HUES48 (cell line): ENCODE results near the gene CXXC1.
A peak's percentile ranks its signal among the peaks of the same experiment; 100 is the strongest.

Experiments used
- H3K27ac ChIP-seq: one replicate; pipeline ENCODE4 v1.7.0; 2013; ENCODE audit warnings: low read depth, low read length, inconsistent platforms
- H3K27me3 ChIP-seq: 2 replicates; pipeline ENCODE4 v1.6.1; 2013; ENCODE audit warnings: mild to moderate bottlenecking, low read length; ENCODE audit not compliant: control insufficient read depth, insufficient read depth
- H3K36me3 ChIP-seq: 2 replicates; pipeline ENCODE4 v1.6.1; 2013; ENCODE audit warnings: low read length; ENCODE audit not compliant: control insufficient read depth, insufficient read depth
- H3K4me1 ChIP-seq: 2 replicates; pipeline ENCODE4 v1.6.1; 2013; ENCODE audit warnings: mild to moderate bottlenecking, low read length; ENCODE audit not compliant: control insufficient read depth, insufficient read depth
- H3K4me3 ChIP-seq: 2 replicates; pipeline ENCODE4 v1.5.1; 2013; ENCODE audit warnings: mild to moderate bottlenecking, low read depth, low read length
- H3K9ac ChIP-seq: 2 replicates; pipeline ENCODE4 v1.6.1; 2013; ENCODE audit warnings: mild to moderate bottlenecking, low read depth, low read length, moderate library complexity
- H3K9me3 ChIP-seq: 2 replicates; pipeline ENCODE4 v1.6.1; 2013; ENCODE audit warnings: low read length; ENCODE audit not compliant: control insufficient read depth, insufficient read depth

Gene CXXC1

DNA sequence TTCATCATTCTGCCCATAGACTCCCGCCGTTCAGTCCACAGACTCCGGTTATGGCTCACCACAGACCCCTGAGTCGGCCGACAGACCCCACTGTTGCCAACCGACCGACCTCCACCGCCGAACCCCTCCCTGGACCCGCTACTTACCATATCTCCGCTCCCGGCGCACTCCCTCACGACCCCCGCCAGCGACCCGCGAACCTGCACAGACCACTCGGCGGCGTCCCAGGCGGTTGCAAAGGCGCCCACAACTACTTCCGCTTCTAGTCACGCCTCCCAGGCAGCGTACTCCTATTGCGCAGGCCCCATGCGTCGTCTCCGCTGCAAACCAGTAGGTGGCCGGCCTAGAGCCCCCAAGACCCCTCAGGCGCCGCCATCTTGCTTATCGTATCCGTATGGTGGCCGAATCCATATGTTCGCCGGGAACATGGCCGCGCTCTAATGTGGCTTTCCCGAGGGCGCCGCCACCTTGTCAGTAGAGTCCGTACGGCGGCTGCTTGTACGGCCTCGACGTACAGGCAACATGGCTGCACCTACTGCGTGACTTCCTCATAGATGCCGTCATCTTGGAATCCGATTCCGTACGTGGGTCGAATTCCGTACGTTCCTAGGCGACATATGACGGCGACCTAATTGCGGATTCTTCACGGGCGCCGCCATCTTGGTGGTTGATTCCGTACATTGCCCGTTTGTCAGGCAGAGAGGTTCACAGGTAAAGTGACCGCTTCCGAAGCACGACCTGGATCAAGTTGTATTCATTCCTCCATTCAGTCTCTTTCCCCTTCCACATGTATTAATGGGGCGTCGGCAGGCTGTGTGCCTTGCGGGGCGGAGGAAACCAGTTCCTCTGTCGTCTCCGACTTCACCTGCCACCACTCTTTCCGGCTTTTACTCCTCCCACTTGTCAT, at the start of gene CXXC1:
Gene CXXC1 (minus strand): TSS at position 252 of the 907 bp plus-strand sequence. CDS start 103 bp downstream, at position 149.
- Histone ChIP-seq H3K27ac (no peak within 1 kb of the TSS), H3K36me3 (peaks cover 30% of the 10 kb centered on the region), H3K27me3 (no peaks in the 10 kb centered on the region), H3K9me3 (no peaks in the 10 kb centered on the region), H3K4me1 (no peaks in the 10 kb centered on the region), H3K9ac (peak within 1 kb of the TSS; percentile 20; the same call in 1 of the 2 replicates), H3K4me3 (peak within 1 kb of the TSS; percentile 99)

GRCh38 chr18:50334546-50335152, 47.2 kb upstream of the CXXC1 start:
- Histone ChIP-seq H3K4me3 (no peak overlapping the region), H3K27me3 (no peaks in the 10 kb centered on the region), H3K9me3 (no peaks in the 10 kb centered on the region), H3K27ac (no peak overlapping the region), H3K9ac (no peak overlapping the region), H3K36me3 (no peaks in the 10 kb centered on the region), H3K4me1 (no peaks in the 10 kb centered on the region)

DNA sequence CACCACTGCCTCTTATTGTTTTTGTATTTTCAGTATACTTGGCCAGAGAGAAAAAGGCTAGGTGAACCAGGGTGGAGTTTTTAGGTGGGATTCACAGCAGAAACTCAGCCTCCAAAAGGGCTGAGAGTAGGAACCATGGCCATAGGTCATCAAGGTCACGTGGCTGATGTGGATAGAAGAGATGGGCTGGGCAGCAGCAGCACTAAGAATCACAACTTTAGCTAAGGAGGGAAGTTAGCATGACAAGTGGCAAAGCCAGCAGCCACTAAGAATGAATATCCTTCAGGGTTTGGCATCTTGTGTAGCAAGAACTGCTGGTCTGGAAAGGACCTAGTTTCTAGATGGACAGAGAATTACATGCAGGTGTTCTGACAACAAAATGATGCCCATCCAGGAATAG, 44.2 kb upstream of the CXXC1 start:
- Histone ChIP-seq H3K27ac (no peak overlapping the region), H3K27me3 (no peaks in the 10 kb centered on the region), H3K9ac (no peak overlapping the region), H3K4me1 (no peaks in the 10 kb centered on the region), H3K9me3 (no peaks in the 10 kb centered on the region), H3K4me3 (no peak overlapping the region), H3K36me3 (no peaks in the 10 kb centered on the region)

GRCh38 chr18:50330176-50330575, 42.7 kb upstream of the CXXC1 start:
- Histone ChIP-seq H3K9ac (no peak overlapping the region), H3K27ac (no peak overlapping the region), H3K4me1 (no peaks in the 10 kb centered on the region), H3K27me3 (no peaks in the 10 kb centered on the region), H3K9me3 (no peaks in the 10 kb centered on the region), H3K36me3 (no peaks in the 10 kb centered on the region), H3K4me3 (no peak overlapping the region)

DNA sequence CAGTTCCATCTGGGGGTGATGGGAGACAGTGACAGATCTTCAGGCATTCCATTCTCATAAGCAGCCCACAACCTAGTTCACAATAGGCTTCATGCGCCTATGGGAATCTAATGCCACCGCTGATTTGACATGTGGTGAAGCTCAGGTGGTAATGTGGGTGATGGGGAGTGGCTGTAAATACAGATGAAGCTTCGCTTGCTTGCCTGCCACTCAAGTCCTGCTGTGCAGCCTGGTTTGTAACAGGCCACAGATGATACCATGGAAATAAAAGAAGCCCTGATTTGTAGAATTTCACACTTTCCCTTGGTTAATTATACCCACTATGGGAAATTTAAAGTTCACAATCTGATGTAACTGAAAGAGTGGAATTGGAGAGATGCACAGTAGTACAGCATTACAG, 40.5 kb upstream of the CXXC1 start:
- H3K27ac ChIP-seq: no peak overlapping the region

DNA sequence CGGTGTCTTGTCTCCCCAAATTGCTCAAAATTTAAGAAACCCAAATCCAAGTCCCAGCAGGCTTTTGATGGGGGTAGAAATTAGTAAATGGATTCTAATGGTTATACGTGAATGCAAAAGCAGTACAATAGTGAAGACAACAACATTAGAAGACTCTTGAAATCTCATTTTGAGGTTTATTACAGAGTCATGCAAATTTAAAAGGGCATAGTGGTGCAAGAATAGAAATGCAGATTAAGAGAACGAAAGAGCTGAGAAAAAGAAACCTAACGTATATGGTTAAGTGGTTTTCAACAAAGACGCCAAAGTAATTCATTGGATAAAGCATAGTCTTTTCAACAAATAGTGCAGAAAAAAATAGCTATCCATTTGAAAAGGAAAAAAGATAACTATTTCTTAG, 33.2 kb upstream of the CXXC1 start:
- H3K9me3 ChIP-seq: no peaks in the 10 kb centered on the region
- no peak overlapping the region for H3K27ac ChIP-seq
- H3K4me1 ChIP-seq: peaks cover 15% of the 10 kb centered on the region
- no peaks in the 10 kb centered on the region for H3K36me3 ChIP-seq
- no peaks in the 10 kb centered on the region for H3K27me3 ChIP-seq
- no peak overlapping the region for H3K9ac ChIP-seq
- no peak overlapping the region for H3K4me3 ChIP-seq

More for the DNA sequence above, 40.5 kb upstream of the CXXC1 start:
- Histone ChIP-seq H3K9ac (no peak overlapping the region), H3K9me3 (no peaks in the 10 kb centered on the region), H3K4me3 (no peak overlapping the region), H3K4me1 (no peaks in the 10 kb centered on the region), H3K36me3 (no peaks in the 10 kb centered on the region), H3K27me3 (no peaks in the 10 kb centered on the region)

DNA sequence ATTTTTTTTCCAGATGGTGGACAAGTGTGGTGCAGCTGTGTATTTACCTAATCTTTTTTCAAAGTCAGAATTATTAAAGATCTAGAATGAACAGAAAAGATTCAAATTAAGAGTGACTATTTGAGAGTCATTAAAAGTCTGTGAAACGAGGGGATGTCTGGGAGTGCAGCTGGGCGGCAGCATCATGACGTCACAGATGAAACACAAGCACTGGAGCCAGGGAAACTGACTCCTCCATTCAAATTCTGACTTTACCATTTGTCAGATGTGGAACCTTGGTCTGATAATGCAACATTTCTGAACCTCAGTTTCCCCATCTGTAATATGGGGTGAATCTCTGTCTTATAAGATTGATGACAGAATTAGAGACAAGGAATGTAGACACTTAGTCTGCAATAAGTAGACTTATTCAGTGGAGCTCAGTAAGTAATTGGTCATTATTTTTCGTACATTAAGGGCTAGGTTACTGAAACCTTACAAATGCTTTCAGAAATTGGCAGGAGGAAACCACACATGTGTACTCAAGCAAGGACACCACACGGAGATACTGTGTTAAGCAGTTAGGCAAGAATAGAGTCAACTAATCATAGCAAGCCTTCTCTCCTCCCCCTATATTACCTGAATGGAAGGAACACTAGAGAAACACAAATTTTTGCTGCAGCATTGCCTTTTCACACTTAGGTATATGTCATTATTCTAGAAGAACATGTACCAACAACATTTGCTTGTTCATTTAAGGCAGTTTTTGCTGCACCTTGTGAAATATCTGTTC, 27.8 kb upstream of the CXXC1 start:
- 0 out of 2 replicates have a peak, but pooled peaks cover 2% of the 10 kb centered on the region for H3K27me3 ChIP-seq
- H3K36me3 ChIP-seq: no peaks in the 10 kb centered on the region
- no peak overlapping the region for H3K9ac ChIP-seq
- no peak overlapping the region for H3K27ac ChIP-seq
- peaks cover 4% of the 10 kb centered on the region; the same call in 1 of the 2 replicates for H3K4me1 ChIP-seq
- no peak overlapping the region for H3K4me3 ChIP-seq
- no peaks in the 10 kb centered on the region for H3K9me3 ChIP-seq

GRCh38 chr18:50313873-50314460, 26.5 kb upstream of the CXXC1 start:
- H3K36me3 ChIP-seq: no peaks in the 10 kb centered on the region
- H3K27me3 ChIP-seq: 0 out of 2 replicates have a peak, but pooled peaks cover 2% of the 10 kb centered on the region
- H3K4me3 ChIP-seq: no peak overlapping the region
- H3K4me1 ChIP-seq: no peaks in the 10 kb centered on the region
- no peak overlapping the region for H3K9ac ChIP-seq
- H3K27ac ChIP-seq: no peak overlapping the region
- no peaks in the 10 kb centered on the region for H3K9me3 ChIP-seq

DNA sequence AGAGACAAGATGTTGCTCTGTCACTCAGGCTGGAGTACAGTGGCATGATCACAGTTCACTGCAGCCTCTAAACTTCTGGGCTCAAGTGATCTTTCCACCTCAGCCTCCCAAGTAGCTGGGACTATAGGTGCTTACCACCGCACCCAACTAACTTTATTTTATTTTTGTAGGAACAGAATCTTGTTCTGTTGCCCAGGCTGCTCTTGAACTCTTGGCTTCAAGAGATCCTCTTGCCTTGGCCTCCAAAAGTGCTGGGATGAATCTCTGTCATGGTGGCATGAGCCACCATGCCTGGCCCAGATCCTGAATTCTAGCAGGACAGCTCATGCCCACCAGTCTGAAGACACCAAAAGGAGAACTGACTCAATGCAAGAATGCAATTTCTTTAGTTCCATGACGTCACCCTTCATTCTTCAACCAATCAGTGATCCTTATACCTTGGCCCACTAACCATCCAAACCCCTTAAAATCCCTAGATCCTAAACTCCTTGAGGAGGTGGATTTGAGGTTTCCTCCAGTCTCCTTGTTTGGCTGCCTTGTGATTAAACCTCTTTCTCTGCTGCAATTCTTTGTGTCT, 25.6 kb upstream of the CXXC1 start:
- no peaks in the 10 kb centered on the region for H3K9me3 ChIP-seq
- H3K9ac ChIP-seq: no peak overlapping the region
- peaks cover 7% of the 10 kb centered on the region for H3K27me3 ChIP-seq
- no peak overlapping the region for H3K27ac ChIP-seq
- no peaks in the 10 kb centered on the region for H3K36me3 ChIP-seq
- no peak overlapping the region for H3K4me3 ChIP-seq
- H3K4me1 ChIP-seq: no peaks in the 10 kb centered on the region

DNA sequence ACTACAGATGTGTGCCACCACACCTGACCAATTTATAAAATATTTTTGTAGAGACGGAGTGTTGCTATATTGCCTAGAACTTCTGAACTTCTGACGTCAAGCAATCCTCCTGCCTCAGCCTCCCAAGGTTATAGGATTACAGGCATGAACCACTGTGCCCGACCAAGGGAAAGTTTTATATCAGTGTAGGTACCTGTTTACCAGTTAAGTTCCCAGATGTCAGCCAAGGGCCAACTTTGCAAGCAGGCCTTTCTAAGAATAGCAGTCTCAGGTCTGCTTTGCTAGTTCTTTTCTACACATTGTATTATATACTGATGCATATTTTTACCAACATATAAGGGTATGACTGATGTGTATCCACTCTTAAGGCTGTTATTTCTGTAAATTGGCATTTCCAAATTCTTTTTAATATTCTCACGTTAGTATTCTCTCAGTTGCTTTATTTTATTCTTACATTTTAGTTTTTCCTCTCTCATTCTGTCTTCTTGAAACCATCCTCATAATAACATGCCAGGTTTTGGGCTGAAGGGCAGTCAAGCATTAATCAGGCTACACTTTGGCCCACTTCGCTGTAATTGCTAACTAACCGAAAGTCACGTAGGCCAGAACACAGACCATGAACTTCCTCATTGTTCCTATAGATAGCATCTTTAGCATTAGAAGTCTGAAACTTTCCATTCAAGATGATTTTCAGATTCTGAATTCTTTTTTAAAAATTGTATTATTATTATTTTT, 25.0 kb upstream of the CXXC1 start:
- Histone ChIP-seq H3K9ac (no peak overlapping the region), H3K27me3 (peaks cover 10% of the 10 kb centered on the region), H3K4me1 (no peaks in the 10 kb centered on the region), H3K27ac (no peak overlapping the region), H3K4me3 (no peak overlapping the region), H3K9me3 (no peaks in the 10 kb centered on the region), H3K36me3 (no peaks in the 10 kb centered on the region)
